Thyroid gland (tissue), 4 donors: ENCODE measurements around the gene PHLPP2.

ENCODE experiments used
- CTCF ChIP-seq, 6 experiments: fragments of 200-600 bp in 3 of 6; fragments of 450-650 bp in 3 of 6; sonication (generic) in 3 of 6; IDR thresholded peaks; one replicate each; pipeline ENCODE4 v1.5.1; 2016 to 2019; ENCODE audit warnings: antibody characterized with exemption in 6 of 6, mild to moderate bottlenecking in 2 of 6, inconsistent platforms in 1 of 6, moderate library complexity in 1 of 6
- POLR2A ChIP-seq, 2 donors: fragments of 450-650 bp; IDR thresholded peaks; one replicate each; pipeline ENCODE4 v1.6.1; 2017; ENCODE audit warnings: antibody characterized with exemption in 2 of 2, mild to moderate bottlenecking in 2 of 2, moderate library complexity in 1 of 2

- TF ChIP-seq CTCF (IDR thresholded peaks at IDR 0.05) (no peak), POLR2A (IDR thresholded peaks at IDR 0.05) (no peak)
Measured at GRCh38 chr16:71709229-71709781, 15.2 kb downstream of the PHLPP2 start.
